Inferior parietal cortex (tissue), 1 donor: ENCODE measurements around the gene NKX2-3.

Experiments
- DNase-seq: peaks from one replicate; pipeline ENCODE4 v3.0.0-alpha.2; 2016; ENCODE audit errors: extremely low spot score

Gene NKX2-3

DNA sequence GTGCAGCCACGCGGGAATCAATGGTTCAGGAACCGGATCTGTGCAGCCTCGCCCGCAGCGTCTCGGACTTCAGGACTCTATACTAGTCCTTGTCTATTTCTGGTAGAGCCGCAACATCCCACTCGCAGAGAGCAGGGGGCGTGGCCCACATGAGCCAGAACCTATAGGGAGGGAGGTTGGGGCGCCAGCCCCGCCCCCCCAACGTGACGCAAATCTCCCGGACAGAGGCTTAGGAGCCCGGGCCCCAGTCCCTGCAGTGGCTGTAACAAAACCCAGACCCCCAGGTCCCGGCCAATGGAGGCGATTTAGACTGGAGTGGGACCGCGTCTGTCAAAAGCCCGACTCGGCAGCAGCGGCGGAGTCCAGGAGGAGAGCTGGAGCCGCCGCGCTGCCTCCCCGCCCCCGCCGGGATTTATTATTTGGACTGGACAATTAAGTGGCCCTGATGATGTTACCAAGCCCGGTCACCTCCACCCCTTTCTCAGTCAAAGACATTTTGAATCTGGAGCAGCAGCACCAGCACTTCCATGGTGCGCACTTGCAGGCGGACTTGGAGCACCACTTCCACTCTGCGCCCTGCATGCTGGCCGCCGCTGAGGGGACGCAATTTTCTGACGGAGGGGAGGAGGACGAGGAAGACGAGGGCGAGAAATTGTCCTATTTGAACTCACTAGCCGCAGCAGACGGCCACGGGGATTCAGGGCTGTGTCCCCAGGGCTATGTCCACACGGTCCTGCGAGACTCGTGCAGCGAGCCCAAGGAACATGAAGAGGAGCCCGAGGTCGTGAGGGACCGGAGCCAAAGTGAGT, at the start of gene NKX2-3:
Gene NKX2-3, plus strand, starts transcription at position 256 of the 809 bp plus-strand sequence. Its CDS starts 190 bp downstream, at position 446.
- no peak for DNase-seq

DNA sequence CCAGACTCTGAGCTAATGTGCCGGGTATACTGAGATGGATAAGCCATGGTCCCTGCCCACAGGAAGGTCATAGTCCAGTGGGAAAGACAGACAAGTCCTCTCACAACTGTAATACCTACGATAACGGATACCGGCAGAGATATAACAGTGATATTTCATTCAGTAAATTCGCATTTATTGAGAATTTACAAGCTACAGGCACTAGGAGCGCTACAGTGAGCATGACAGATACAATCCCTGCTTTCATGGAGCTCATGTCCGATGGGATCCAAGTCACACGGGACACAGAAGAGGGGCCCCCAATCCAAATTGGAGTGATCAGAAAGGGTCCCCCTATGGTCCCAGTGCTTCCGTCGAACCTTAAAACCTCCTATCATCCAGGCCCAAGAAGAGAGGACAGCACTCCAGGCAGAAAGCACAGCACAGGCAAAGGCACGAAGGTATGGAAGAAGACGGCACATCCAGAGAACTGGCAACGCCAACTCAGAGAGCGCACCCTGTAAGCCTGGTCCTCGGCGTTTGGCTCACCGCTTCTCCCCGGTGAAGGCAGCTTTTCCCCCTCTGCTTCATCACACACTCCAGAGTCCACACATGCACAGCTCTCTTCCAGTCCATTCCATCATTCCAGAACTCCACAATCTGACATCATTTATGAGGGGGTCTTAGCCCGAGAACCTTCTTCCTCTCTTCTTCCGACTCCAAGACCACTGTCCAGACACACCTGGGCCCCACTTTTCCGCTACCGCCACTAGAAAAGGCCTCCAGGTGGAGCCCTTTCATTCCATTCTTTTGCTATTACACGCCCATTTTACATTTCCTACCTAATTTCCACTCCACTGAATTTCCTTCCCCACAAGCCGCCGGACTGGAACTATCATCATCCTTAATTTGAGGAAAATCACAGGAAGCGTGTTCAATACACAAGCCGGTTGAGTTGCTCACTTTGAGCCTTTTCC, 47.8 kb upstream of the NKX2-3 start:
- no peak for DNase-seq

DNA sequence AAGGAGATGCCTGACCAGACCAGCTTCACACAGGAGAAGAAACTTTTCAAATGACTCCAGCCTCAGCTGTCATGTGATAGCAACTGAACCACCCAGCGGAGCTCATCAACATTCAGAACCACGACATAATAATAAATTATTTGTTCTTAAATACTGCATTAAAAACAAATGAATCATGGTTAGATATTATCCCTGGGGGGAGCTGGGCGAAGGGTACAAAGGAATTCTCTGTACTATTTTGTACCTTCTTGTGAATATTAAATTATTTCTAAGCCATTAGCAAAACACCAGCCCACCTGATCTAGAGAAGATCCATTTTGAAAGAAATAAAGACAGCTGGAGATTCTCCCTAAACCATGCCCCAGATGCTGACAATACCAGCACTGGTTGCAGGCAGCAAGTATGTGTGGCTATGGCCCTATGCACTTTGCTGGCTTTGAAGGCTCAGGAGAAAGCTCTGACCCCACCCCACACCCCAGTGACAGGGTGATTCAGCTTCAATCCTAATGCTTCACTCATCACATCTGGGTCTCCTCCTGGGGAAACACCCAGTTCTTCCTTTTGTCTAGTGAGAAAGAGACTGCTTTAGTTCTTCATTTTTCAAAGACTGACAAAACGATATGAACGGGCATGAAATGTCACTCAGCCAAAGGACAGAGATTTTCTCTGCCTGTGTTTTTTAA, 45.5 kb upstream of the NKX2-3 start:
- DNase-seq: no peak

DNA sequence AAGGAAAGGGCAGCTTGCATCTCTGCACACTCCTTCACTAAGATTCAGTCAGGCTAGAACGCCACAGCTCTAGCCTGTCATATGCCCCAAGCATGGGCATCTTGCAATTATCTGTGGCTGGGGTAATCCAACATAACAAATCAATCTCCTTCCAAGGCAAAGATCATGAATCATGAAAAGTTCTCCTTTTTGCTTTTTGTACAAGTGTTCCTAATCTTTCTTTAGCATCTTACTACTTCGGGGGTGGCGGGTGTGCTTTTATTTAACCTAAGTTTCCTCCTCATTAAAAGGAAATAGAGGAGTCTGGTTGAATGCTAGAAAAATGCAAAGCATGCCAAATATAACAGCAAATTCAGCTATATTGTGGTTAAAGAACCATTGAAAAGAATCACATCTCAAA, 43.5 kb upstream of the NKX2-3 start:
- DNase-seq: no peak

DNA sequence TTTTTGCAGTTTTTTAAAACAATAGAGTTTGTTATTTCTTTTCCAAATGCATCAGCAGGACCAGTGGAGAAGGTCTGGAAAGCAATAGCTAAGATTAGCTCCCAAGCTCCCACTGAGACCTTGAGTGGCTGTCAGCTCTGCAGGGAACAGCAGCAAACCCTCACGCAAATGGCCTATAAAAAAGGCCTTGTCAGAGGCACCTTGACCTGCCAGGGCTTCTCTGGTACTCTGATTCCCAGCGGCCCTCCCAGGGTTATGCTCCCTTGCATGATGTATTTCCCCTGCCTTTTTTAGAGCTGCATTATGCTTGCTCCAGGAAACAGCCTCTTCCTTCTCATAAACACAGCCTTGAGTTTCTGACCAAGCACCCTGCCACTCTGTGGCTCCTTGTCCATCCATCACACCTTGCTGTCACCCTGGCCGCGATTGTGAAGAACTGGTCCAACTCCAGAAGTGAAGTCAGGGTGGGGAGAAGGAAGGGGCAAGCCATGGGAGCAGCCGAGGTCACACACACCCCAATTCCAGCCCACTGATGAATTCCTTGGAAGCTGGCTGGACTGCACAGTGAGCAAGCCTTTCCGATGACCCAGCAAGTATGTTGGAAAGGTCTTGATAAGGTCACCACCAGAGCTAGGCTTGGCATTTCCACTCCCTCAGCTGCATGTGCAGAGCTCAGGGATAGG, 35.3 kb upstream of the NKX2-3 start:
- DNase-seq: no peak

DNA sequence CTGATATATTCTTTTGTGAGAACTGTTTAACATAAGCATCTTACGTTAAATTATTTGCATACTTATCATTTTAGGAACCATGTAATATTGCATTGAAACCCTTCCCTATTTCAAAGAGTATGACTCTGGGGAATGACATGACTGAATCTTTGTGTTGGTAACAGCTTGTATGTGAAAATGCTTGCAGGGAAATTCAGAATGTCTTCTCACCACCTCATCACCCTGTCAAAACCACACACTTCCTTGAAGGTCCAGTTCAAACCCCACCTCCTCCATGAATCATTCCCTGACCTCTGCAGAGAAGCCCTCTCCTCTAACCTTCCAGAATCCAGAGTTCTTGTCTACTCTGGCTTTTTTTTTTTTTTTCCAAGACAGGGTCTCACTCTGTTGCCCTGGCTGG, 26.3 kb upstream of the NKX2-3 start:
- DNase-seq: no peak

DNA sequence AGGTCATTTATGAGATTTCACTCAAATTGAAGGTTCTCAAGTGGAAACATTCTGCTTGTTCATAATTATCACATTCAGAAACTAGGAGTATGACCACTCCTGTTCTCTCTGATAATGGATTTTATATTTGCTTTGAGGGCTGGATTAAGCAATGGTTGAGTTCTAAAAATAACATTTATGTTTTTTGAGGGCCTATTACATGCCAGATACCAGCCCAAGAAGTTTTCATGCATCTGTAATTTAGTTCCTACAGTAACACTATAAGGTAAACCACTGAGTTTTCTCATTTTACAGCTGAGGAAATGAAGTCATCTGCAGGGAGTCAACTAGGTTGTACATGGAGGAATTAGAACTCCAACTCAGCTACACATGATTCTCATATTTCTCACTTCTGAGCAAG, 25.5 kb upstream of the NKX2-3 start:
- no peak for DNase-seq

DNA sequence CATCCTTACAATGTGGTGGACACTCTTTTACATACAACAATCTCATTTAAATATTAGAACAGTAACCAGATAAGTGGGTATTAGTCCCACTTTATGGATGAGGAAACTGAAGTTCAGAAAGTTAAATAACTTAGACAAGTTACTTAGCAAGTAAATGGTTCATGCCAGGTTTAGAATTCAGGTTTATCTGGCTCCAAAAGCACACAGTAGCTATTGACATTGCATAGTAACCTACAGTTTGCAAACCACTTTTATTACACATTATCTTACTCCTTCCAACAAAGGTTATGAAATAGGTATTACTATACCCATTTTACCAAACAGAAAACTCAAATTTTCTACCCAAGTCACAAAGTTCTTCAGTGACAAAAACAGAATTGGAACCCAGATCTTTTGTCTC, 19.7 kb upstream of the NKX2-3 start:
- DNase-seq: no peak

DNA sequence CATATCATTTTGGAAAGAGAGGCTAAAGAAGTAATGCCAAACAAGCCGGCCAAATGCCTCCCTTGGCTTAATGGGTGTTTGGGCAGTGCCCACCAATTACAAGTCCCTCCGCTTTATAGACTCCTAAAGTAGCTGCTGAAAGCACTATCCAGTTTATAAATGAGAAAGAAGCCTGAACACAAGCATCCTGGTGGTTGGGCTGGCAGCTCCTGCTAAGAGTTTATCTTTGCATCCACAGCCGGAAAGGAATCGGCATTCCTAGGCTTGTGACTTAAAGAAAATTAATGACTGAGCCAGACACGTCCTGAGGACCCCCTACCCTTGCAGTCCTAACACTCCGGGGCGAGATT, 13.1 kb upstream of the NKX2-3 start:
- no peak for DNase-seq

DNA sequence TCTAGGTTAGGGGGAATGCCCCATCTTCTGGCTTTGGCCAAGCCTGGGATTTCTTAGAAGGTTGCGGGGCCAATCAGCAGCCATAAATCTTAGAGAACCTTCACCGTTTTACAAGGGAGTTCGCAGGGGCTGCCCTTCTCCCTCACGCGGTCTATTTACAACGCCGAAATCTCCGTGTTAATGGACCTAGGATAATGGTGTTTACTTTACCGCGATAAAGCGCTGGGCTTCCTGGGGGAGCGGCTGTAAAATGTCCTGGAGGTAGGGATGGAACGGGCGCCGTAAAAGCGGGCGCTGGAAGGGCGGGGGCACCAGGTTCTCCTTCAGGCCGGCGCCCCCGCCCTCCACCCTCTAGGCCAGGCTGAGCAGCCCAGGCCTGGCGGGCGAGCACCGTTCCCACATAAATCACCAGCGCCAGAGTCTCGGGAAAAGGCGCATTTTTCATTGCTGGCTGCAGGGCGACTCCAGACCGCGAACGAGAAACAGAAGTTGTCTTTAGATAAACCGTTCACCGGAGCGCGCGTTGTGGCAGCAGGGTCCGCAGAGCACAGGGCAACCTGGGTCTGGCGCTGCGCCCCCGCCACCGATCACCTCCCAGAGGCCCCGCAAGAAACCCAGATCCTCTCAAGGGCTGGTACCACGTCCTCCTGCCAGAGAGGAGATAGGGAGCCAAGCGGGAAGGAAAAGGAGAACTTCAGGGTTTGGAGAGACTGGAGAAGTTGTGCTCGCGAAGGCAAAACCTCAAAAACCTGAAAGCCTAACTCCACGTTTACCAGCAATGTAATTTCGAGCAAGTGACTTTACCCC, 12.5 kb upstream of the NKX2-3 start:
- DNase-seq: no peak

DNA sequence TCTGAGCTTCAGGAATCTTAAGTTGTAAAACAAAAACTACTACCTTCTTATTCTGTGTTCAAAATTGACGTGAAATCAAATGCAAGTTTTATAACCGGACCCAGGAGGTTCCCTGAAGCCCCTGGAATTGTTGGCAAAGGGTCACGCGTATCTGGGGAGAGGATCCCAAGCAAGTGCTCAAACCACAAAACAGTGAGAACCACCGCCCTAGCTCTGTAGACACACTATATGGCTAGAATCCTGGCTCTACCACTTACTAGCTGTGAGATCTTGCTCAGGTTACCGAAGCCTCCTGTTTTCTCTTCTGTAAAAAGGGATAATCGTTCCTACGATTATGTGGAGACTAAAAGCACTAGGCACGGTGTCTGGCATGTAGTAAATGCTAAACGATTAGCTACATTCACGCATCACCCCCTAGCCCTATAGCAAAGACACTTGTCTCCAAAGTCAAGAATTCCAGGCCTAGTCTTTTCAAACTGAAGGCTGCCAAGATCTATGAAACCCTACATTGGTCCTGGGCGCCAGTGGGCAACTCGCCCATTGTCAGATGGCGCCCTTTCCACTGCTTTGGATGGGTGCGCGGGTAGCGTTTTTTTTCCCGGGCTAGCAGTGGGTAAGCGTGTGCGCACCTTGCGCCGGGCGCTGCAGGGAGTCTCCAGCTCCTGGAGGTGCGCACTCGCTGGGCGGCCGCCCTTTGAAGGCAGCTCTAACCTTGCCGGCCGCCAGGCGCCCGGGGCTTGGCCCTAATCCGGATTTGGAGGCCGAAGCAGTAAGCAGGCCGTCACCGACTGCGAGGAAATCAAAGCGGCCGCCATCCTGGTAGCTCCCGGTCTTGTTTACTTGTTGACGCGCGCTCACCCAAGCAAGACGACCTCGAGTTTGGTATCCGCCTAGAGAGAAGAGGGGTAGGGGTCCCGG, 11.6 kb upstream of the NKX2-3 start:
- DNase-seq: no peak

DNA sequence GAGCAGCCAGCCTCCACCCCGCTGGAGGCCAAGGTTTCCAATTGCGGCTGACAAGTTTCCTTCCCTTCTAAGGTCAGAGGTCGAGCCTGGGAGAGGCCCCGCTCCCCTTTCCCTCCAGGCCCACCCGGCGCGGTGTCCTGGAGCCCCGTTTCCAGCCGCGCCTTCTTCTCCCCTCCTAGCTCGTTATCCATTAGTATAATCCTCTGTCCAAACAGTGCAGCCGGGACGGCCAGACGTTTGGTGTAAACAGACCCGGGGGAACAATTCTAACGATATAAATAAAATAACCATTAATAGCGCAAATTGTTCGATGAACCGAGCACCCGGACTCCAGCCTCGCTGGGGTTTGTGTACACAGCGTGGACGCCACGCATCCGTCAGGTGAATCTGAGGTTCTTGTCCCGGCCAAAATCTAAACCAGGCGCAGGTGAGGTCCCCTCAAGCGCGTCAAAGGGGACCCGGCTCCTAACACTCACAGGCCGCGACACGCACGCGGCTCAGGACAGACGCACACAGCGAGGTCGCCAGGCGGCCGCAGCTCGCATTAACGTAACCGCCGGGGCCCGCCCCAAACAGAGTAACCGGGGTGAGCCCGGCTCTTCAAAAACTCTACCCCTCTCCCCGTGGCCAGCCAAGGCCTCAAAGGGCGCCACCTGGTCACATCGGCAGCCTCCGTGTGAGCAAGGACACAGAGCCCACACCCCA, 10.8 kb upstream of the NKX2-3 start:
- DNase-seq: no peak

DNA sequence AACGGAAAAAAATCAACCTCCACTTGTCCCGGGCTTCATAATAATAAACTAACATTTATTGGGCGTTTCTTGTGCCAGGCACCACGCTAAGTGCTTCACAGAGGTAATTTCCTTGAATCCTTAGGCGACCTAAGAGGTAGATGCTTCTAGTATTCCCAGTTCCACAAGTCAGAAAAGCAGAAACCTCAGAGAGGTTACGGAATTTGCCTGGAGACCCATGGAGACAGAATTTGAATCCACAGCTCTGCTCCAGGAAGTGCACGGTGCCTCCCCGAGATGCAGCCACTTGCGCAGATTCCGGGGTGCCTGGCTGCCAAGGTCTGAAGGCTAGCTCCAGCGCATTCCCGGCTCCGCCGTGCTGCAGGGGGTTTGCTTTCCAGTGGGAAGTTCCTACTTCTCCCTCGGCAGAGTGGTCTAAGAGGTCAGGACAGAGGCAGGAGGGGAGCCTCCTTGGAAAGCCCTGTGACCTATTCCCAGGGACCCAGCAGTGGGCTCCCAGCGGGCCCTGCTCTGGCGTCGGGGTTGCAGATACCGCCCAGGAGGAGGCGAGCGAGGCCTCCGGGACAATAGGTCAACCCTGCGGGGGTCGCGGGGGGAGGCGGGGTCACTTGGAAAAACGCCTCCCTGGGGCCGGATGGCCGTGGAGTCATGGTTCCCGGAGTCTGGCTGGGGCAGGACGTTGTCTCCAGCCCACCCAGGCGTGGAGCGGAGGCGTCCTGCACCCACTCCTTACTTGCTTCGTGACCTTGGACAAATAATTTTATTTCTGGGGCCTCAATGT, 10.1 kb upstream of the NKX2-3 start:
- DNase-seq: no peak

DNA sequence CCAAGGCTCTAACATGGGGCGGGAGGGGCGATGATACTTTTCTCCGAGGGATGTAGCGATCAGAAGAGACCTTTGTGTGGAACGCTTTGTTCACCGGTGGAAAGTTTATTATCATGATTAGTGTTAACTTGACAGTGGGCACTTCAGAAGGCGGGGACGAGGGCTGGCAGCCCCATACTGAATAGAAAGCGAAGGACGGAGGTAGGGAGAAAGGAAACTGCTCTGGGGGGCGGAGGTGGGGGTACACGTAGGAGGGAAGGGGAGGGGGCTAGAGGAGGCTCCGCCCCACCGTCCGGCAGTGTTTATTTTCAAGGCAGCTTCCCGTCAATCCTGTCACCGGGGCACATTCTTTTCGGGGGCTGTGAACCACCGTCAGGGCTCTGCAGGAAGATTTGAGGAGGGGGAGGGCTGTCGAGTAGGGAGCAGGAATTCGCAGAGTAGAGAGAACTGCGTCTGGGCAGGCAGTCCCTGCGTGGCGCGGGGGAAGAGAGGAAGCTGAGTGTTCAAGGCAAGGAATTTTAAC, 9.4 kb upstream of the NKX2-3 start:
- no peak for DNase-seq

DNA sequence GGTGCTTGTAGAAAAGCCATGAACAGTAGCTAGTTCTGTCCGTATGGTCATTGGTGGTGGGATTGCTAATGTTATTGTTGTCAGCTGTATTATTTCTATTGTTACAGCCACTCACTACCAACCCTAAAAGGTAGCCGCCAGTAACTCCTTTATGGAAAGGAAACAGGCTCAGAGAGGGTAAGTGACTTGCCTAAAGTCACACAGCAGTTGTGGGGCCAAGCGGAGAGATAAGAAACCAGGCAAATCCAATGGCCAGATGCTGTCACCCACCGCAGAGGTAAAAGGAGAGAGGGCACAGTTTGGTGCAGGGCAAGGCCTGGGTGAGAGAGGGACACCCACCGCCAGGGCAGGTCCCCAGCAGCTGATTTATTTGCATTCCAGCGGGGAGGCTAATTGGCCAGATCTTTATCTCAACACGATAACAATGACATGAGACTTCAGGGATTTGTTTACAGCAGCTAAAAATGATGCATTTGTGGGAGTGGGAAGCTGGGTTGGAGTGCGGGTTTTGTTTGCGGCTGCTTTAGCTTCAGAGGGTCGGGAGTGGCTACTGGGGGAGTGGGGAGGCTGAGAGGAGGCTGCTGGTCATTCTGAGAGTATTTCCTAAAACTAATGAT, 8.6 kb upstream of the NKX2-3 start:
- no peak for DNase-seq

DNA sequence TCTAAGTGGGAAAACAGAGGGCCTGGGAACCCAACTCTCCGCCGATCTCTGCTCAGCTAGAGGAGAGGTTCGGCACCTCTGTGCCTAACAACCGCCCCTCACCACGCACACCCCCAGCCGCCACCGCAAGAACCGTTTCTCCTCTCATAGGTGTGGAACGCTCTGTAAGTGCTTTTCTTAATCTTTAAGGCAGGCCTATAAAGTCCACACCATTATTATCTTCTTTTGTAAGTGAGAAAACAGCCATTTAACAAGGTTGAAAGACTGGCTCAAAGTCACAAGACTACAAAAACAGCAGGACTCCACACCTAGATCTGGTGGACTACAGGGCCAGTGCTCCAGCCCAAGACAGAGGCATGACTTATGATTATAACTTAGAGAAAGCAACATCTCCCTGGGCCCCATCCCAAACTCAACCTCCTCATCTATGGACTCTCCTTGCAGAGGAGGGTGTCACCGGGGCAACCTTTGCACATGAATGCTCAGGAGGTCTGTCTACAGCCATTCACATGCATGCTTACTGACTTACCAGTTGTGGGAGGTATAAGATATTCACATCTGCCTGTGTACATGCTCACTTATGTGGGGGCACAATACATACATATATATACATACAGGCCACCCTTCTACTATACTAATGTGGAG, 7.9 kb upstream of the NKX2-3 start:
- DNase-seq: no peak

DNA sequence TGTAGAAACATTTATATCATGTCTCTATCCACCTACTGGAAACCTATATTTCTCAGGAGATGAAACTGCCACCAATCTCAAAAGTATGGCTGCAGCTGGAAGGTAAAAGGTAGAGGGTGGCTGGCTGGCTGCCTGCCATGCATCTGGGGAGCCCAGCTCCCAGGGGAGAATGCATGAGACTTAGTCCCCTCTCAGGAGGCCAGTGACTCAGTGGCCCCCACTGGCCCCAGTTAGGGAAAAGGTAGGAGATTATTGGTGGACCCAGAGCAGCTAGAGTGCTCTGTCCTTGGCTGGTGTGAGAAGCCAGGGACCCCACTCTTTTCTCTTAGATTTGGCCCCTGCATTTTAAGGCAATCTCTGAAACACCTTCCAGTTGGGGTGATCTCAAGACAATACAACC, 6.8 kb upstream of the NKX2-3 start:
- DNase-seq: no peak
